Stimulated activated naive CD4-positive, alpha-beta T cell (primary cell): ENCODE measurements around the gene LHFPL5.

ENCODE experiments used
- DNase-seq, 6 experiments: peaks; one replicate each; lab custom pipeline; 2025; lab: John Stamatoyannopoulos, UW

The LHFPL5 gene

GRCh38 chr6:35794536-35795452 lies 10.4 kb upstream of the LHFPL5 start:
- no peak for DNase-seq

- no peak for DNase-seq
Measured at GRCh38 chr6:35795453-35796071, 9.6 kb upstream of the LHFPL5 start.

GRCh38 chr6:35796236-35796635 lies 8.9 kb upstream of the LHFPL5 start:
- DNase-seq = no peak

GRCh38 chr6:35797837-35798526 lies 7.2 kb upstream of the LHFPL5 start:
- no peak for DNase-seq

GRCh38 chr6:35798706-35799105 lies 6.4 kb upstream of the LHFPL5 start:
- no peak for DNase-seq

- DNase-seq = no peak
Measured at GRCh38 chr6:35801148-35801547, 4.0 kb upstream of the LHFPL5 start.

- no peak for DNase-seq
Measured at GRCh38 chr6:35808688-35809087, 3.5 kb downstream of the LHFPL5 start.

GRCh38 chr6:35809809-35810208 lies 4.7 kb downstream of the LHFPL5 start:
- no peak for DNase-seq

GRCh38 chr6:35810971-35811698 lies 6.0 kb downstream of the LHFPL5 start:
- DNase-seq = no peak

GRCh38 chr6:35811699-35811995 lies 6.5 kb downstream of the LHFPL5 start:
- DNase-seq = no peak

GRCh38 chr6:35817515-35817914 lies 12.4 kb downstream of the LHFPL5 start:
- no peak for DNase-seq

GRCh38 chr6:35823601-35824000 lies 18.4 kb downstream of the LHFPL5 start:
- no peak for DNase-seq

- no peak for DNase-seq
Measured at GRCh38 chr6:35824552-35825192, 19.5 kb downstream of the LHFPL5 start.

GRCh38 chr6:35829306-35829705 lies 24.2 kb downstream of the LHFPL5 start:
- no peak for DNase-seq

GRCh38 chr6:35831257-35832007 lies 26.3 kb downstream of the LHFPL5 start:
- DNase-seq = no peak

- no peak for DNase-seq
Measured at GRCh38 chr6:35833536-35833935, 28.4 kb downstream of the LHFPL5 start.

GRCh38 chr6:35839019-35839418 lies 33.9 kb downstream of the LHFPL5 start:
- DNase-seq = no peak

- DNase-seq = no peak
Measured at GRCh38 chr6:35842381-35842780, 37.2 kb downstream of the LHFPL5 start.

GRCh38 chr6:35844290-35844689 lies 39.1 kb downstream of the LHFPL5 start:
- no peak for DNase-seq

- no peak for DNase-seq
Measured at GRCh38 chr6:35850208-35850607, 45.1 kb downstream of the LHFPL5 start.

GRCh38 chr6:35852994-35853393 lies 47.8 kb downstream of the LHFPL5 start:
- DNase-seq = no peak
